ENCODE measurements around the gene ARHGEF39. TPM values are rescaled to one million over a fixed set of nuclear protein-coding genes. Genes with fewer than 3 reads are reported as not detected.

ARHGEF39 gene
- total and polyA plus RNA-seq, 9 of the 15 experiments (the other 6 are each of a cell fraction or from before 2014, with no cell fraction given), result 2.8 to 21.7 (median 12.9) TPM

- DNase-seq (ENCODE audit: extremely low read depth in 1 of 4, low spot score in 3 of 4) (no peak), FAIRE-seq (no peak), ATAC-seq (no peak)
- Histone ChIP-seq H2AFZ (ENCODE audit: low read depth, low read length) (no peak overlapping the region), H3K79me2 (ENCODE audit: control insufficient read depth, insufficient read depth, low read length) (no peaks in the 10 kb centered on the region), H3K9me3 (replicated peaks; ENCODE audit: control insufficient read depth, insufficient read depth, low read depth, low read length) (no peaks in the 10 kb centered on the region), H3K36me3 (ENCODE audit: control insufficient read depth, insufficient read depth, low read length) (peaks cover 98% of the 10 kb centered on the region), H3K27me3 (ENCODE audit: control insufficient read depth in 2 of 2, insufficient read depth in 2 of 2, low read length in 2 of 2) (no peaks in the 10 kb centered on the region), H3K4me2 (ENCODE audit: insufficient read depth, low read length) (no peak overlapping the region), H3K27ac (ENCODE audit: extremely low read depth, low read depth, low read length) (no peak overlapping the region), H3K4me1 (replicated peaks in 1 of 2; ENCODE audit: control insufficient read depth in 2 of 2, insufficient read depth in 2 of 2, low read length in 2 of 2) (no peaks in the 10 kb centered on the region), H3K9ac (ENCODE audit: insufficient read depth in 1 of 2, low read depth in 2 of 2, low read length in 2 of 2) (no peak overlapping the region; a peak in 1 of 4 replicates), H4K20me1 (replicated peaks; ENCODE audit: control insufficient read depth, insufficient read depth, low read length) (no peaks in the 10 kb centered on the region), H3K9me1 (ENCODE audit: control insufficient read depth, insufficient read depth, low read length) (peaks cover 3% of the 10 kb centered on the region), H3K4me3 (no peak overlapping the region)
- ChIA-PET CTCF (ENCODE audit: low intra/inter-chr PET ratio) (no interaction called here), POLR2A (interaction anchor here (0.9 to 1.0 kb wide), 2 partner anchors 11 to 12 kb away, joined by 4 read pairs; no protein-coding TSS in a partner anchor)
- TF ChIP-seq ZBTB40 (IDR thresholded peaks at IDR 0.05), result no peak
- TF ChIP-seq ZBTB40 (CRISPR knock-in tag; IDR thresholded peaks at IDR 0.05), result no peak
- TF ChIP-seq HEY1 (CRISPR knock-in tag; IDR thresholded peaks at IDR 0.05; ENCODE audit: borderline replicate concordance), result no peak
- 0 out of 2 replicates have a peak, but pooled peaks have one; percentile 43 for TF ChIP-seq POLR2G (IDR thresholded peaks at IDR 0.05; ENCODE audit: low read depth, low read length)
- TF ChIP-seq NR2C1 (IDR thresholded peaks at IDR 0.05), result no peak
- no peak for TF ChIP-seq NR2C1 (tag; IDR thresholded peaks at IDR 0.05)
- TF ChIP-seq RBFOX2 (IDR thresholded peaks at IDR 0.05; ENCODE audit: low read depth, low read length), result 0 out of 2 replicates have a peak, but pooled peaks have one; percentile 27
- no peak for TF ChIP-seq ZNF77 (CRISPR knock-in tag; IDR thresholded peaks at IDR 0.05)
- intact Hi-C loops (cut with micrococcal nuclease), result no loop called here
- TSS peak; percentile 31 for BruUV-seq (replicated peaks)
- 98% methylated on average over 21 of the region's 26 CpGs for WGBS (ENCODE audit: insufficient coverage, low coverage, missing lambda C conversion rate)
- in situ Hi-C loops (cut with MboI), result no loop called here
Observed at GRCh38 chr9:35703906-35704672, 39.1 kb upstream of the ARHGEF39 start.
